Pancreas (tissue), 10 donors: ENCODE measurements around the gene MAN1A1. TPM values are rescaled to one million over a fixed set of nuclear protein-coding genes. Genes with fewer than 3 reads are reported as not detected.

Source experiments
- ATAC-seq, 4 donors: fragments of 200-7000 bp; cut with Tn5 transposase; one replicate each; pipeline versions ENCODE4 v1.8.0 to v1.9.1; 2020; ENCODE audit warnings: mild to moderate bottlenecking in 4 of 4, moderate library complexity in 4 of 4
- DNase-seq, 6 donors: peaks; one replicate each; pipeline ENCODE4 v3.0.0-alpha.2; 2020
- FAIRE-seq: peaks from 2 replicates; lab custom pipeline; 2012; peaks lifted over from hg19 to GRCh38; lab: Jason Lieb, UNC
- H3K27ac ChIP-seq, 4 donors: fragments of 200-600 bp; sonication (generic); 1 replicate in 3 of 4; 2 replicates in 1 of 4; pipeline versions ENCODE4 v1.5.0 to v1.8.0; 2020
- H3K27me3 ChIP-seq, 4 donors: fragments of 200-600 bp; one replicate each; pipeline ENCODE4 v1.8.0; 2021
- H3K36me3 ChIP-seq, 3 donors: fragments of 200-600 bp; sonication (generic) in 1 of 3; one replicate each; pipeline versions ENCODE4 v1.5.0 to v1.8.0; 2020 to 2021
- H3K4me1 ChIP-seq, 3 donors: fragments of 200-600 bp; one replicate each; pipeline ENCODE4 v1.8.0; 2021
- H3K4me3 ChIP-seq, 4 donors: fragments of 200-600 bp; sonication (generic) in 2 of 4; one replicate each; pipeline versions ENCODE4 v1.5.0 to v1.8.0; 2020 to 2021
- H3K9me3 ChIP-seq, 4 donors: fragments of 200-600 bp; one replicate each; pipeline ENCODE4 v1.8.0; 2021
- CTCF ChIP-seq, 4 donors: fragments of 200-600 bp; sonication (generic) in 3 of 4; IDR thresholded peaks; one replicate each; pipeline versions ENCODE4 v1.5.0 to v1.8.0; 2021; ENCODE audit warnings: antibody characterized with exemption in 4 of 4
- WGBS, 2 donors: extraction: QIAGEN DNeasy Blood & Tissue Kit; methylation state at CpG; one replicate each; pipeline ENCODE4 v1.1.7; 2013; 5-methylcytosine and 5-hydroxymethylcytosine counted together
- intact Hi-C, 3 donors: fragments of 100-400 bp; cut with DNase I; formaldehyde crosslinking; loops; one replicate each; pipeline versions ENCODE4 v1.11.1 to v1.14.2; 2022
- polyA plus RNA-seq, 2 donors: library from polyadenylated mRNA; stranded (reverse); fragments of 200-250 nt; gene quantifications; one replicate each; pipeline ENCODE4 v1.2.3, GENCODE V29; 2013
- total RNA-seq, 6 donors: library from RNA; stranded (reverse); fragmentation: NEBNext Ultra II Directional in 4 of 6; extraction: Animal tissue kit (Norgen Biotek cat#: 25700) in 4 of 6; gene quantifications; one replicate each; pipeline versions ENCODE4 v1.2.1 to v1.2.4, GENCODE V29; 2021 to 2023
- donor health status: healthy with polysubstance abuse.
- donor health status: DM: no; HTN: no; CAD: no; lungs with moderate emphysema.
- donor health status: DM: no; HTN: no; CAD: no.
- donor health status: control.
- donor health status: control.
- donor health status: Bipolar disorder and iron deficiency.
- donor health status: DM: yes; HTN: yes; CAD: no.
- donor health status: DM: no; HTN: no; CAD: no.
- donor health status: DM: no; HTN: no; CAD: no.
- donor health status: DM: yes; HTN: yes; CAD: no.

Gene MAN1A1
- total and polyA plus RNA-seq, 8 donors: 11.7 to 86.1 (median 30.7) TPM

- Histone ChIP-seq H3K4me3 (no peak overlapping the region), H3K36me3 (peaks cover 0 to 9% (median 3%) of the 10 kb centered on the region in 3 donors), H3K4me1 (no peaks in the 10 kb centered on the region), H3K27ac (no peak overlapping the region), H3K27me3 (no peaks in the 10 kb centered on the region), H3K9me3 (no peaks in the 10 kb centered on the region)
- TF ChIP-seq CTCF (IDR thresholded peaks at IDR 0.05): no peak
- FAIRE-seq (no peak), DNase-seq (no peak), ATAC-seq (no peak)
- 94 to 95% methylated on average over 5 of the region's 5 CpGs for WGBS, 2 donors
- intact Hi-C loops: no loop called here
Measured at GRCh38 chr6:119184008-119184648, 165.4 kb downstream of the MAN1A1 start.

GRCh38 chr6:119183457-119183856 lies 166.1 kb downstream of the MAN1A1 start:
- Histone ChIP-seq H3K4me3 (no peak overlapping the region), H3K36me3 (peaks cover 0 to 9% (median 3%) of the 10 kb centered on the region in 3 donors), H3K27me3 (no peaks in the 10 kb centered on the region), H3K9me3 (no peaks in the 10 kb centered on the region), H3K27ac (no peak overlapping the region), H3K4me1 (no peaks in the 10 kb centered on the region)
- FAIRE-seq: no peak
- intact Hi-C loops: no loop called here
- WGBS, 2 donors: 94 to 95% methylated on average over 1 of the region's 1 CpG
- no peak for ATAC-seq
- no peak for DNase-seq
- TF ChIP-seq CTCF (IDR thresholded peaks at IDR 0.05): no peak

GRCh38 chr6:119182875-119183274 lies 166.7 kb downstream of the MAN1A1 start:
- Histone ChIP-seq H3K9me3 (no peaks in the 10 kb centered on the region), H3K27me3 (no peaks in the 10 kb centered on the region), H3K4me1 (no peaks in the 10 kb centered on the region), H3K36me3 (peaks cover 0 to 6% (median 3%) of the 10 kb centered on the region in 3 donors), H3K27ac (no peak overlapping the region), H3K4me3 (no peak overlapping the region)
- FAIRE-seq: no peak
- no peak for DNase-seq
- no peak for ATAC-seq
- TF ChIP-seq CTCF (IDR thresholded peaks at IDR 0.05): no peak
- intact Hi-C loops: no loop called here
- 93 to 97% methylated on average over 2 of the region's 2 CpGs for WGBS, 2 donors

- DNase-seq (no peak), FAIRE-seq (no peak), ATAC-seq (no peak)
- no peaks in the 10 kb centered on the region for H3K4me1 ChIP-seq
- no peaks in the 10 kb centered on the region for H3K9me3 ChIP-seq
- peaks cover 0 to 6% (median 3%) of the 10 kb centered on the region in 3 donors for H3K36me3 ChIP-seq
- intact Hi-C loops: no loop called here
- TF ChIP-seq CTCF (IDR thresholded peaks at IDR 0.05): no peak
- H3K4me3 ChIP-seq: no peak overlapping the region
- 72 to 81% methylated on average over 2 of the region's 2 CpGs for WGBS, 2 donors
- no peaks in the 10 kb centered on the region for H3K27me3 ChIP-seq
- H3K27ac ChIP-seq: no peak overlapping the region
Measured at GRCh38 chr6:119182216-119182803, 167.3 kb downstream of the MAN1A1 start.

- Histone ChIP-seq H3K27me3 (no peaks in the 10 kb centered on the region), H3K4me1 (no peaks in the 10 kb centered on the region), H3K4me3 (no peak overlapping the region), H3K36me3 (peaks cover 0 to 6% (median 3%) of the 10 kb centered on the region in 3 donors), H3K9me3 (no peaks in the 10 kb centered on the region), H3K27ac (no peak overlapping the region)
- DNase-seq (no peak), ATAC-seq (no peak), FAIRE-seq (no peak)
- 97 to 98% methylated on average over 1 of the region's 1 CpG for WGBS, 2 donors
- TF ChIP-seq CTCF (IDR thresholded peaks at IDR 0.05): no peak
- intact Hi-C loops: no loop called here
Measured at GRCh38 chr6:119181046-119181445, 168.5 kb downstream of the MAN1A1 start.
